GM12872 (cell line): Measurements from ENCODE around the gene SSBP3.

Source experiments
- CTCF ChIP-seq: IDR thresholded peaks from 3 replicates; pipeline ENCODE4 v1.5.1; 2011; ENCODE audit warnings: low read depth, mild to moderate bottlenecking, low read length, moderate library complexity; ENCODE audit not compliant: insufficient read depth

The SSBP3 gene

GRCh38 chr1:54276617-54277450 is 129.4 kb downstream of the SSBP3 start:
- TF ChIP-seq CTCF = no peak

- TF ChIP-seq CTCF = no peak
These were observed 130.8 kb downstream of the SSBP3 start for GRCh38 chr1:54275349-54275748.

GRCh38 chr1:54274881-54275280 is 131.3 kb downstream of the SSBP3 start:
- TF ChIP-seq CTCF = no peak

- no peak for TF ChIP-seq CTCF
These were observed 131.7 kb downstream of the SSBP3 start for GRCh38 chr1:54274448-54274847.

- no peak for TF ChIP-seq CTCF
These were observed 132.4 kb downstream of the SSBP3 start for GRCh38 chr1:54273795-54274163.

GRCh38 chr1:54273092-54273794 is 133.0 kb downstream of the SSBP3 start:
- TF ChIP-seq CTCF = no peak

- TF ChIP-seq CTCF = no peak
These were observed 133.5 kb downstream of the SSBP3 start for GRCh38 chr1:54272772-54273091.
